ENCODE results near the gene NR5A1. TPM values are rescaled to one million over a fixed set of nuclear protein-coding genes. Genes with fewer than 3 reads are reported as not detected.

Gene NR5A1
- total RNA-seq, 1 donor from 2014 or later, result 1.2 TPM

DNA sequence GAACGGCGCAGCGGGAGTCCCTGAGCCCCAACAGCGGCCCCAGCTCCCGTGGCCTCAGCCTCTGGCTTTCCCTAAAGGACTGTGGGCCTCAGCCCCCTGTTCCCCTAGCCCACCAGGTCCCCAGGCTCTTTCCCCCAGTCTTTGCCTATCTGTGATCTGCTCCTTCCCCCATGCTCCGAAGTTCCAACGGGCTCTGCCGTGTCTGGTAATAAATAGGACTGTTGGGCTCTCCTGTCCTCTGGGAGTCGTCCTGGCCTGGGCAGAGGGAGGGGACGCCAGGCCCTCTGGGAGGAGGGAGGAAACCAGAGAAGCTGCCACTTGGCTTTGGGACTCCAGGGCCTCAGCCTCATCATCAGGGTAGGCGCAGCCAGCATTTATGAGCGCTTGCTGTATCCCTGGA lies 28.8 kb downstream of the NR5A1 start:
- TF ChIP-seq, protein P1, sequence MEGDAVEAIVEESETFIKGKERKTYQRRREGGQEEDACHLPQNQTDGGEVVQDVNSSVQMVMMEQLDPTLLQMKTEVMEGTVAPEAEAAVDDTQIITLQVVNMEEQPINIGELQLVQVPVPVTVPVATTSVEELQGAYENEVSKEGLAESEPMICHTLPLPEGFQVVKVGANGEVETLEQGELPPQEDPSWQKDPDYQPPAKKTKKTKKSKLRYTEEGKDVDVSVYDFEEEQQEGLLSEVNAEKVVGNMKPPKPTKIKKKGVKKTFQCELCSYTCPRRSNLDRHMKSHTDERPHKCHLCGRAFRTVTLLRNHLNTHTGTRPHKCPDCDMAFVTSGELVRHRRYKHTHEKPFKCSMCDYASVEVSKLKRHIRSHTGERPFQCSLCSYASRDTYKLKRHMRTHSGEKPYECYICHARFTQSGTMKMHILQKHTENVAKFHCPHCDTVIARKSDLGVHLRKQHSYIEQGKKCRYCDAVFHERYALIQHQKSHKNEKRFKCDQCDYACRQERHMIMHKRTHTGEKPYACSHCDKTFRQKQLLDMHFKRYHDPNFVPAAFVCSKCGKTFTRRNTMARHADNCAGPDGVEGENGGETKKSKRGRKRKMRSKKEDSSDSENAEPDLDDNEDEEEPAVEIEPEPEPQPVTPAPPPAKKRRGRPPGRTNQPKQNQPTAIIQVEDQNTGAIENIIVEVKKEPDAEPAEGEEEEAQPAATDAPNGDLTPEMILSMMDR (IDR thresholded peaks at IDR 0.05; ENCODE audit: unreplicated experiment), result no peak
- DNase-seq (ENCODE audit: low spot score), result no peak
- no peak overlapping the region for H3K27ac Mint-ChIP-seq (ENCODE audit: unreplicated experiment)
- peaks cover 11% of the 10 kb centered on the region for H3K27me3 Mint-ChIP-seq (ENCODE audit: unreplicated experiment)
- H3K4me3 Mint-ChIP-seq (ENCODE audit: unreplicated experiment), result no peak overlapping the region
- no peaks in the 10 kb centered on the region for H3K4me1 Mint-ChIP-seq (ENCODE audit: unreplicated experiment)
- H3K9me3 Mint-ChIP-seq (ENCODE audit: unreplicated experiment), result no peaks in the 10 kb centered on the region
- H3K36me3 Mint-ChIP-seq (ENCODE audit: low read depth, unreplicated experiment), result no peaks in the 10 kb centered on the region

GRCh38 chr9:124477648-124478285 lies 29.4 kb downstream of the NR5A1 start:
- Mint-ChIP-seq H3K4me3 (ENCODE audit: unreplicated experiment) (no peak overlapping the region), H3K36me3 (ENCODE audit: low read depth, unreplicated experiment) (no peaks in the 10 kb centered on the region), H3K4me1 (ENCODE audit: unreplicated experiment) (no peaks in the 10 kb centered on the region), H3K27me3 (ENCODE audit: unreplicated experiment) (peaks cover 14% of the 10 kb centered on the region), H3K27ac (ENCODE audit: unreplicated experiment) (no peak overlapping the region), H3K9me3 (ENCODE audit: unreplicated experiment) (no peaks in the 10 kb centered on the region)
- no peak for DNase-seq (ENCODE audit: low spot score)
- TF ChIP-seq, protein P1 (IDR thresholded peaks at IDR 0.05; ENCODE audit: unreplicated experiment), result no peak

GRCh38 chr9:124477211-124477647 lies 30.0 kb downstream of the NR5A1 start:
- Mint-ChIP-seq H3K27me3 (ENCODE audit: unreplicated experiment) (peaks cover 16% of the 10 kb centered on the region), H3K4me1 (ENCODE audit: unreplicated experiment) (no peaks in the 10 kb centered on the region), H3K36me3 (ENCODE audit: low read depth, unreplicated experiment) (no peaks in the 10 kb centered on the region), H3K4me3 (ENCODE audit: unreplicated experiment) (no peak overlapping the region), H3K27ac (ENCODE audit: unreplicated experiment) (no peak overlapping the region), H3K9me3 (ENCODE audit: unreplicated experiment) (no peaks in the 10 kb centered on the region)
- TF ChIP-seq, protein P1 (IDR thresholded peaks at IDR 0.05; ENCODE audit: unreplicated experiment), result no peak
- DNase-seq (ENCODE audit: low spot score), result no peak

- Mint-ChIP-seq H3K27me3 (ENCODE audit: unreplicated experiment) (peaks cover 16% of the 10 kb centered on the region), H3K36me3 (ENCODE audit: low read depth, unreplicated experiment) (no peaks in the 10 kb centered on the region), H3K4me1 (ENCODE audit: unreplicated experiment) (no peaks in the 10 kb centered on the region), H3K27ac (ENCODE audit: unreplicated experiment) (no peak overlapping the region), H3K4me3 (ENCODE audit: unreplicated experiment) (no peak overlapping the region), H3K9me3 (ENCODE audit: unreplicated experiment) (no peaks in the 10 kb centered on the region)
- TF ChIP-seq, protein P1 (IDR thresholded peaks at IDR 0.05; ENCODE audit: unreplicated experiment), result no peak
- DNase-seq (ENCODE audit: low spot score), result no peak
Measured at GRCh38 chr9:124475868-124476690, 31.1 kb downstream of the NR5A1 start.

Data from endothelial cell (in vitro differentiated cells).